HG03342 (cell line): ENCODE results near the gene INPP4B.
A peak's percentile ranks its signal among the peaks of the same experiment; 100 is the strongest.

Experiments used
- ATAC-seq: cut with Tn5 transposase; IDR thresholded peaks from one replicate; pipeline ENCODE4 v1.9.1; 2021; ENCODE audit warnings: mild to moderate bottlenecking, moderate library complexity; ENCODE audit not compliant: unreplicated experiment

The INPP4B gene

GRCh38 chr4:142583708-142584107, 262.4 kb downstream of the INPP4B start:
- ATAC-seq: no peak

GRCh38 chr4:142582340-142582739, 263.8 kb downstream of the INPP4B start:
- no peak for ATAC-seq

GRCh38 chr4:142581881-142582280, 264.2 kb downstream of the INPP4B start:
- ATAC-seq: no peak

- ATAC-seq: no peak
These were observed 266.7 kb downstream of the INPP4B start for GRCh38 chr4:142579443-142579842.

GRCh38 chr4:142574306-142574705, 271.8 kb downstream of the INPP4B start:
- no peak for ATAC-seq

- no peak for ATAC-seq
These were observed 274.0 kb downstream of the INPP4B start for GRCh38 chr4:142572071-142572470.

- peak; percentile 40 for ATAC-seq
These were observed 278.3 kb downstream of the INPP4B start for GRCh38 chr4:142567620-142568451.

- ATAC-seq: no peak
These were observed 278.9 kb downstream of the INPP4B start for GRCh38 chr4:142567199-142567598.

GRCh38 chr4:142566777-142567176, 279.3 kb downstream of the INPP4B start:
- ATAC-seq: no peak

GRCh38 chr4:142566243-142566642, 279.9 kb downstream of the INPP4B start:
- ATAC-seq: no peak

GRCh38 chr4:142565771-142566170, 280.3 kb downstream of the INPP4B start:
- no peak for ATAC-seq

- no peak for ATAC-seq
These were observed 282.3 kb downstream of the INPP4B start for GRCh38 chr4:142563682-142564291.

GRCh38 chr4:142559986-142560385, 286.1 kb downstream of the INPP4B start:
- no peak for ATAC-seq

- no peak for ATAC-seq
These were observed 287.2 kb downstream of the INPP4B start for GRCh38 chr4:142558851-142559250.

GRCh38 chr4:142557239-142557801, 288.8 kb downstream of the INPP4B start:
- no peak for ATAC-seq

- ATAC-seq: no peak
These were observed 289.4 kb downstream of the INPP4B start for GRCh38 chr4:142556570-142557238.

GRCh38 chr4:142556048-142556447, 290.1 kb downstream of the INPP4B start:
- no peak for ATAC-seq

GRCh38 chr4:142554412-142554811, 291.7 kb downstream of the INPP4B start:
- no peak for ATAC-seq

GRCh38 chr4:142551517-142552305, 294.4 kb downstream of the INPP4B start:
- ATAC-seq: no peak

GRCh38 chr4:142550965-142551364, 295.1 kb downstream of the INPP4B start:
- no peak for ATAC-seq
